ELF-1 (cell line): ENCODE results near the gene UNC13D.

Experiments
- DNase-seq: peaks from one replicate; pipeline ENCODE4 v3.0.0-alpha.2; 2016; ENCODE audit warnings: low read depth, low spot score

Gene UNC13D

GRCh38 chr17:75850928-75851692 lies 6.9 kb upstream of the UNC13D start:
- DNase-seq = no peak

- no peak for DNase-seq
Measured at GRCh38 chr17:75849724-75850123, 5.5 kb upstream of the UNC13D start.

- no peak for DNase-seq
Measured at GRCh38 chr17:75849279-75849646, 5.1 kb upstream of the UNC13D start.

DNA sequence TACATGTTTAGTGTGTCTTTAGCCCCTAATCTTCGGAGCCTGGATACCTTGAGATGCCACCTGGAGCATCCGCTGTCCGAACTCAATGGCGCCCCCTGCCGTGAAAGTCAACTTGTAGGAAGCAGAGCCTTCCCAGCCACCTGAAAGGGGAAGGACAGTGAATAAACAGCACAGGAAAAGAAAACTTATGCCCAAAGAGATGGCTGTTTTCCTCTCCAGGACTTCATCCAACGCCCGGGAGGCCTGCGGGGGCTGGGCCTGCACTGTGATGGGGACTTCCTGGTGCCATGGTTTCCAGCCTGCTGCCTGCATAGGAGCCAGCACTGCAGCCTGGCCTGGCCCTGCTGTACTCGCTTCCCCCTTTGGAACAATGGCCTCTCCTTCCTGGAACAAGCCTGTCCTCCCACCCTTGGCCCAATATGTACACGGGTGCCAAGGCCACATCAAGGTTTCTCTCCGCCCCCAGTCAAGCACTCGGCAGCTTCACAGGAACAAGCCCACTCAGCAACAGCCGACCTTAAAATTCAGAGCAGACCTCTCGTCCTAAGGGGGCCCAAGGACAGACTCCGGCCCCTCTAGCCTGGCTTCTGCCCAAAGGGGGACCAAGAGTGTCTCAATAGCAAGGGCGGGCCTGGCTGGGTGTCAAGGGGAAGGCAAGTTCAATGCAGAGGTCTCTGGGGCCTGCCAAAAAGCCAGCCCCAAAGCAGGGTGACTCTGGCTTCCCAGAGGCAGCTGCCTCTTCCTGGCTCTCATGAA lies 4.5 kb upstream of the UNC13D start:
- DNase-seq = peak; percentile 76

- DNase-seq = no peak
Measured at GRCh38 chr17:75847614-75848522, 3.7 kb upstream of the UNC13D start.

GRCh38 chr17:75846692-75847613 lies 2.7 kb upstream of the UNC13D start:
- no peak for DNase-seq

DNA sequence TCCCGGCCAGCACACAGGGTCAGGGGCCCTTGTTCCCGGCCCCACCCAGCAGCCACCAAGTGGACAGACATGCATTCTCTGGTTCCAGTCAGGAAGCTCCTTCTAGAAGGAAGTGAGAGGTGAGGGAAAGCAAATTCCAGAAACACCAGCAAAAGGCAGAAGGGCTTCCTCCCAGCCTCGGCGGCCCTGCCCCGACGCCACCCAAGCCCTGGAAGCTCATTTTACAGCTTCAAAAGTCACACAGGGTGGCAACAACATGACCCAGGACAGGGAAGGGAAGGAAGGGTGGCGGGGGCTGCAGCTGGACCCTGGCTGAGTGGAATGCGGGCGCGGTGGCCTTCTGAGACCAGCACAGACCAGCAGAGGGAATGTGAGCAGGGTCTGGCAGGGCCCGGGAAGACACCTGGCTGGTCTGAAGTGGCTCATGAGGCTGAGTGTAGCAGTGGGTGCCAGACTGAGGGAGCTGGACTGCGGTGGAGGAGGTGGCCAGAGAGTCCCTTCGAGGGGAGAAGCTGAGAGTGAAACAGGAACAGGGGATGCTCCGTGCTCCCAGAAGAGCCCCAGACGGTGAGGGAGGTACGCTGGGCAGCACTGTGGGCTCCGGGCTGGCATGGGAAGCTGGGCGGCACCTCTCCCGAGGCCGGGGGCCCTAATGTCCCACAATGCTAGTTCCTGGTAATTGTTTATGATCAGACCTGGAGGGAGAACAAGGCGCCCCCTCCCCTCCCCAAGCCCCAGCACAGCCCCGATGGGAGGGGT lies 1.9 kb upstream of the UNC13D start:
- DNase-seq = no peak

DNA sequence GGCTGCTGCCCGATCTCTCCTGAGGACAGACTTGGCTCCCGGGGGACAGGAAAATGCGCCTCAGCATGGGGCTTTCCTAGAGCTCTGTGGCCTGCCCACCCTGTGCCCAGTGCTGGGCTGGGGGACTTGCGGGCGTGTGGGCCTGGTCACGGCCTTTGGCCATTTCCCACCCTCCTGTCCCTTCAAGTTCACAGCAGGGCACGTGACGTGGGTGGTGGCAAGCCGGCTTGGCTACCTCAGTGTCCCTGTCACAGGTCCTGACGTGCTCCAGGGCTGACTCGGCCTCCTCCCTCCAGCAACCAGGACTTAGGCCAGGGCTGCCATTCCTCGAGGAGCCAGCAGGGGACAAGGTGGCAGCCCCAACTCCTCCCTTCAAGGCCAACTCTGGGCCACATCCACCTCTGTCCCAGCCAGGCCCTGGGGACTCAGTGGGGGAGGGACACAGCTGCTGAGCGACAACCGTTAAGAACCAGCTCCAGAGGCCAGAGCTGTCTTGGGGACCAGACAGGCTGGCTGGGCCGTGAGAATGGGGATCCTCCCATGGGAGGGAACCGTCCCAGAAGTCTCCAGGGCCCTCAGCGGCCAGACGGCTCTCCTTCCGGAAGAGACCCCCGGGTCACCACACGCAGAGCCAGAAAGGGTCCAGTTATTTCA lies 981 bp upstream of the UNC13D start:
- DNase-seq = peak; percentile 94

- DNase-seq = no peak
Measured at GRCh38 chr17:75844530-75845057, 390 bp upstream of the UNC13D start.

GRCh38 chr17:75842963-75843576 lies 1.1 kb downstream of the UNC13D start:
- DNase-seq = no peak

- no peak for DNase-seq
Measured at GRCh38 chr17:75842411-75842810, 1.8 kb downstream of the UNC13D start.

GRCh38 chr17:75840799-75841164 lies 3.4 kb downstream of the UNC13D start:
- DNase-seq = no peak

DNA sequence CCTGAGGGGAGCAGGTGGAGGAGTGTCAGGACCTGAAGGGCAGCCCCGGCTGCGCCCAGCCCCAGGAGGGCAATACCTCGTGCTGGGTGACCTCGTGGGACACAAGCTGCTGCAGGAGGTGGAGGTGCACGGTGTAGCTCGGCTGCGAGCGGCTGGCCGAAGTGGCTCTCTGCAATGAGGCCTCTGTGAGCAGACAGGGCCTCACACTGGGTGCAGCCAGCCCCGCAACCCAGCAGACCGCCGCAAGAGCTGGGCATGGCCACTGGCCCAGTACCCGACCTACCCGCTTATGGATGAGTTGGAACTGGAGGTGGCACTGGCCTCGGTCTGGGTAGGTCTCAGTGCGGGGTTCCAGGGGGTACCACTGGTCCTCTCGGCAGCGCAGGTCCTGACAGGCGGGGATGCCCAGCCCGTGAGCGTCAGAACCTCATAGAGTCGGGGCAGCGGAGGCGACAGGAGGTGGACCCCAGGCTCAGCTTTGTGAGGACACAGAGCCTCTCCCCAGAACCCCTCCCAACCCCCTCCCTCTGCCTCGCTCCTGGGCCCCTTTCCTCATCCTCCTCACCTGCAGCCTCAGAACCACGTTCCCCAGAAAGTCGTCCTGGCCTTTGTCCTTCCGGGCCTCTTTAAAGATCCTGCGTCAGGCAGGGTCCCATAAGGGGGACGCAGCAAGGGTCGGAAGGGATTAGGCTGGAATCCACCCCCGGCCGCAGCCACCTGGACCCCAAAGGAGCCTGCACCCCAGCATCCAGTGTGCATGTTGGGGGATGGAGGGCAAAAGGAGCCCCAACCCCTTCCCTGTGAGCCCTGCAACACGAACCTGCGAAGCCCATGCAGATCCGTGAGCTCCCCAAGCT lies 4.0 kb downstream of the UNC13D start:
- no peak for DNase-seq

DNA sequence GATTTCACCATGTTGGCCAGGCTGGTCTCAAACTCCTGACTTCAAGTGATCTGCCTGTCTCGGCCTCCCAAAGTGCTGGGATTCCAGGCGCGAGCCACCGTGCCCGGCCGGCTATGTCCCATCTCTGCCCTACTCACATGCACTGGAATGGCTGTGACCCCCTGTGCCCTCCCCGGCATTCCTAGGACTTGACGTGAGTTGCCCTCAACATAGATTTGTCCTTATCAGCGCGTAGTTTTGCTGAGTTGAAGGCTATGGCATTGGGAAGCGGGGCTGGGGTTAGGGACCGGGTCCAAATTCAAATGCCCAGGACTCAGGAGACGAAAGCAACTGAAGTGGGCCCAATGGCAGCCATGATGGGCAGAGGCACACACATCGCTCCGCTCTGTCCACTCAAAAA lies 5.8 kb downstream of the UNC13D start:
- no peak for DNase-seq

DNA sequence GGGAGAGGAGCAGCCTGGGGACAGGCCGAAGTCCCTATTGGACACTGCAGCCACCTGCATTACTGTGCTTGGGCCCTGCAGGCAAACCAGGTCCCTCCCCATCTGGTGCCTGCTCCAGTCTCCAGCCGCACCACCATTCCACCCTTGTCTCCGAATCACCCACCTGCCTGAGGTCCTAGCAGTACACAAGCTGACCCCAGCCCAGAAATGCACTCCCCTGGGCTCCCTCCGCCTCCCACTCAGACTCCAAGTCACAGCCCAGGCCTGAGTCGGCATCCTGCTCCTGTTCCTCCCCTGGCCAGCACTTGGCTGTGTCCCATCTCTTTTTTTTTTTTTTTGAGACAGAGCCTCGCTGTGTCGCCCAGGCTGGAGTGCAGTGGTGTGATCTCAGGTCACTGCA lies 6.3 kb downstream of the UNC13D start:
- DNase-seq = peak; percentile 20

DNA sequence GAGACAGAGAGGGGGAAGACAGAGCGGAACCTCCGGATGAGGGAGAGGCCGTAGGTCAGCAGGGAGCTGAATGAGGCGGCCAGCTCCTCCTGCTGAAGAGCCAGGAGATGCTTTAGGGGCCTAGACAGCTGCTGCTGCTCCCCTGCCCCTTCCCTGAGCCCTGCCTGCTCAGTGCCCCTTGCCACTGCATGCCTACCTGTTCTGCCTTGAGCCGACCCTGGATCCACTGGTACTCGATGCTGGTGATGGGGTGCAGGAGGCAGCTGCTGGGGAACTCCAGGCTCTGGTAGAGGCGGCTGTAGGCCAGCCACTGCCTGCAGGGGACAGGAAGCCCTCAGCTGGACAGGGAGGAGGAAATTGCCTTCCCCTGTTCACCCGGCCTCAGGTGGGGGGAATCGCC lies 7.6 kb downstream of the UNC13D start:
- DNase-seq = no peak

GRCh38 chr17:75835654-75835987 lies 8.6 kb downstream of the UNC13D start:
- DNase-seq = no peak

GRCh38 chr17:75834928-75835653 lies 9.1 kb downstream of the UNC13D start:
- no peak for DNase-seq
